Globus pallidus (tissue), 1 donor: ENCODE data around the gene TMSB4X.
A peak's percentile ranks its signal among the peaks of the same experiment; 100 is the strongest.
"Not testable (repeated sequence)": the region's sequence is repeated elsewhere in the genome, so short reads cannot be mapped to it uniquely, and the experiment has no call there.

ENCODE experiments used
- DNase-seq: peaks from one replicate; pipeline ENCODE4 v3.0.0-alpha.2; 2015; ENCODE audit warnings: low spot score

The TMSB4X gene

GRCh38 chrX:12976819-12977732, 2.2 kb downstream of the TMSB4X start:
- not testable (repeated sequence) for DNase-seq

GRCh38 chrX:12977761-12978204, 2.9 kb downstream of the TMSB4X start:
- DNase-seq, result no peak

- DNase-seq, result peak; percentile 41
Observed at GRCh38 chrX:12978205-12979025, 3.5 kb downstream of the TMSB4X start.

GRCh38 chrX:12979026-12979607, 4.2 kb downstream of the TMSB4X start:
- no peak for DNase-seq

- DNase-seq, result no peak
Observed at GRCh38 chrX:12979616-12980015, 4.7 kb downstream of the TMSB4X start.

- DNase-seq, result not testable (repeated sequence)
Observed at GRCh38 chrX:12980039-12980438, 5.1 kb downstream of the TMSB4X start.

GRCh38 chrX:12981880-12982279, 7.0 kb downstream of the TMSB4X start:
- no peak for DNase-seq

- DNase-seq, result no peak
Observed at GRCh38 chrX:12984603-12985319, 9.9 kb downstream of the TMSB4X start.

GRCh38 chrX:12985331-12985730, 10.4 kb downstream of the TMSB4X start:
- DNase-seq, result no peak

- DNase-seq, result no peak
Observed at GRCh38 chrX:12986164-12986779, 11.4 kb downstream of the TMSB4X start.

GRCh38 chrX:12986886-12987285, 12.0 kb downstream of the TMSB4X start:
- DNase-seq, result no peak

GRCh38 chrX:12987340-12987739, 12.4 kb downstream of the TMSB4X start:
- no peak for DNase-seq

- DNase-seq, result no peak
Observed at GRCh38 chrX:12987900-12988594, 13.1 kb downstream of the TMSB4X start.

- DNase-seq, result no peak
Observed at GRCh38 chrX:12988797-12989196, 13.9 kb downstream of the TMSB4X start.

GRCh38 chrX:12989461-12989860, 14.6 kb downstream of the TMSB4X start:
- DNase-seq, result no peak

- DNase-seq, result no peak
Observed at GRCh38 chrX:12991575-12991974, 16.7 kb downstream of the TMSB4X start.

- no peak for DNase-seq
Observed at GRCh38 chrX:12992544-12993118, 17.7 kb downstream of the TMSB4X start.

GRCh38 chrX:12993826-12994225, 18.9 kb downstream of the TMSB4X start:
- DNase-seq, result no peak

GRCh38 chrX:12994321-12994720, 19.4 kb downstream of the TMSB4X start:
- DNase-seq, result no peak

GRCh38 chrX:12996934-12997435, 22.1 kb downstream of the TMSB4X start:
- no peak for DNase-seq
